HG02973 (cell line): ENCODE results near the gene EFCAB11.
A peak's percentile ranks its signal among the peaks of the same experiment; 100 is the strongest.

Experiments
- ATAC-seq: cut with Tn5 transposase; IDR thresholded peaks from one replicate; pipeline ENCODE4 v1.9.1; 2021; ENCODE audit warnings: moderate library complexity; ENCODE audit not compliant: unreplicated experiment

Gene EFCAB11, protein sequence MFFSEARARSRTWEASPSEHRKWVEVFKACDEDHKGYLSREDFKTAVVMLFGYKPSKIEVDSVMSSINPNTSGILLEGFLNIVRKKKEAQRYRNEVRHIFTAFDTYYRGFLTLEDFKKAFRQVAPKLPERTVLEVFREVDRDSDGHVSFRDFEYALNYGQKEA

GRCh38 chr14:89954070-89955021 is at the start of gene EFCAB11:
Gene EFCAB11, minus strand, starts transcription at chr14:89954730. Its CDS starts 70 bp downstream, at chr14:89954660.
- ATAC-seq = peak; percentile 83

GRCh38 chr14:90003526-90004307 is 49.2 kb upstream of the EFCAB11 start:
- no peak for ATAC-seq

GRCh38 chr14:90000935-90001334 is 46.4 kb upstream of the EFCAB11 start:
- no peak for ATAC-seq

DNA sequence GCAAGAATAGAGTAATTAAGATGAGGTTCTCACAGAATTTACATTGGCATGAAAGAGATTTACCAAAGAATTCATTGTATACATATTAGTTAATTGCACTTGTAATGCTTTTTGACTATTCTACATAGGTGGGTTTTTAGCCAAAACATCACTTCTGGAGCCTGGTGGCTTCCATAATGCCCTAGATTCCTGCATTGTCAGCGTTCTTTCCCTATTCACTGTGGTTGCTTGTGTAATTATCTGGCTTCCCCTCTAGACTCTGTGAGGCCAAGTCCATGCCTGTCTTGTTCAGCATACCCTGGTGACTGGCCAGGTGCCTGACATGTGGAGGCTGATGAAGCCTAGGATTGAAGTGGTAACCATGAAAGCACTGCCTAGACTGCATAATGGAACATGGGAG is 42.4 kb upstream of the EFCAB11 start:
- no peak for ATAC-seq

GRCh38 chr14:89992273-89992672 is 37.7 kb upstream of the EFCAB11 start:
- ATAC-seq = no peak

DNA sequence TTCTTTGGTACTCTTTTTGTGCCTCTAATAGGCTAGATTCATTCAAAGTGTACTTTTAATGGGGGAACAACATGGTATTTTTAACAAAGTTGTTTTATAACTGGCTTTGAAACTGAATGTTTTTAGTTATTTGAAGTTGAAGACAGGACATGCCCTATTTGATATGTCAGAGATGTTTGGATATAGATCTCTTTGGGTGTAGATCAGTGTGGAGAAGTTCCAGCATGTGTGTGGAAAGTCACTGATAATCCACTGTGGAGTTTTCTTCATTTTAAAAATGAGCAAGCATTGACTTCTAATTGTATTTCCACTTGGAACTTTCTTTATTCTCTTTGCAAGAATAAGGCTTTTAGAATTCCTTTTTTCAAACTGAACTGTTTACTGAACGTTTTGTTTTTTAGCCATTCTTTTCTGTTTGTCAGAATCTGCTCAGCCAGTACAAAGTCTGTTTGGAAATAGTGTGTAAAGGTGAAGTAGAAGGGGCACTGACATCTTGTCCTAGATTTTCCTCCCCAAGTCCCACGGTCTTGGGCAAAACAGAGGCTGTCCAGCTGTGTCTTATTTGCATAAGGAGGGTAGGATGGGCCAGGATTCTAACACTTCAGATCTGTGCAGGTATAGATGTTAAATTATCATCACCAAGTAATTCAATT is 36.2 kb upstream of the EFCAB11 start:
- no peak for ATAC-seq

GRCh38 chr14:89990218-89990617 is 35.7 kb upstream of the EFCAB11 start:
- no peak for ATAC-seq

GRCh38 chr14:89988787-89989186 is 34.3 kb upstream of the EFCAB11 start:
- no peak for ATAC-seq

- ATAC-seq = no peak
Observed at GRCh38 chr14:89987161-89987475, 32.6 kb upstream of the EFCAB11 start.

- ATAC-seq = no peak
Observed at GRCh38 chr14:89986462-89987160, 32.1 kb upstream of the EFCAB11 start.

GRCh38 chr14:89983375-89983774 is 28.8 kb upstream of the EFCAB11 start:
- no peak for ATAC-seq

DNA sequence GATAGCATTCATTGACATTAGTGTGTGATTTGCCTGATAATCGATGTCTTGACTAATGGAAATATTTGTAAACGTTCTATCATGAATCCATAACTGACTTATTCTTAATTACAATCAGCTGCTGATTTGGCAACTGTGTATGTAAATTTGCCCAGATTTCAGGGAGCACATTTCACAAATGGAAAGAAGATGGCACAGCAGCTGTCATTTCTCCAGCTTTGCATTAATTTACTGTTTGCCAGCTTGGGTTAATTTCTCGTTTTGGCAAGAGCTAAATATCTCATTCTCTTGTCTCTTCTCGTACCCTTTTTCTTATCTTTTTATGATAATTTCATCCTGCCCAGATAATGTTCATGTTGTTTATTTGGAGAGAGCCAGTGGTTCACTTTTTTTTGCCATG is 24.1 kb upstream of the EFCAB11 start:
- no peak for ATAC-seq

DNA sequence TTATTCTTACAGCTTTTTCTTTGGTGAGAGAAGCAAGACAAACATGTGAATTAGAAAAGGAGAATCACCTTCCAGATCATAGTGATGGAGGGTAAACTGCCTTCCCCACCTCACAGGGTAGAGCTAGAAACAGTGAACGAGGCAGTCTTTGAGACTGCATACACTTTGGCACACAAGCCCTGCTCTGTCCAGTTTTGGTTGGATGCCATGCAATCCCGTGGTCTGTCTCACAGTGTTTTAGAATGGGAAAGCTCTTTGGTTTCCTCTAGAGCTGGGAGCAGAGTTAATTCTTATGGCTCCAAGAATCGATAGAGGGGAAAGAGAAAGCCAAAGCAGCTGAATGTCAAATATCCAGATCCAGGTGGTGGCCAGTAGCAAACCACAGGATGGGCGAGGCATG is 23.1 kb upstream of the EFCAB11 start:
- ATAC-seq = no peak

DNA sequence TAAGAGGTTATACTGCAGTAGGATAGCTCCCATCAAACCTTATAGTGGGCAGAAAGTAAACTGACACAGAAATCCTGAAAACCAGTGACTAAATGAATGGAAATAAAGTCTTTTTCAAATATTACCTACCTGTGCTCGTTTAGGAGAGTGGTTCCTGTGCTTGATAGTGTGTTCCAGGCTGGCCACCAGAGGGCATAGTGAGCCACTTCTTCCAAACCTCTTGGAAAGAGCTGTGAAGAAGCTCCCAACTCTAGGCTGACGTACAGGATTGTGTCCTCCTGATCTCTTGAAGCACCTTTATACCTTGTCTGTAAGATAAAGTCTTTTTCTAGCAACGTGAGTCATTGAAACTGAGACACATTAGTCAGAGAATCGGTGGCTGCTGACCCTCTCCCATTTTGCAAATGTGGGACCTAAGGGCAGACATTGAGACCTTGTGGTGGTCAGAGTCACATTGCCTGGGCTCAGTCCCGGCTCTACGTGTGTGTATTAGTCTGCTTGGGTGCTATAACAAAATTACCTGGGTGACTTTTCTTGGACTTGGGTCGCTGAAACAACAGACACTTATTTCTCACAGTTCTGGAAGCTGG is 18.8 kb upstream of the EFCAB11 start:
- ATAC-seq = peak; percentile 60

DNA sequence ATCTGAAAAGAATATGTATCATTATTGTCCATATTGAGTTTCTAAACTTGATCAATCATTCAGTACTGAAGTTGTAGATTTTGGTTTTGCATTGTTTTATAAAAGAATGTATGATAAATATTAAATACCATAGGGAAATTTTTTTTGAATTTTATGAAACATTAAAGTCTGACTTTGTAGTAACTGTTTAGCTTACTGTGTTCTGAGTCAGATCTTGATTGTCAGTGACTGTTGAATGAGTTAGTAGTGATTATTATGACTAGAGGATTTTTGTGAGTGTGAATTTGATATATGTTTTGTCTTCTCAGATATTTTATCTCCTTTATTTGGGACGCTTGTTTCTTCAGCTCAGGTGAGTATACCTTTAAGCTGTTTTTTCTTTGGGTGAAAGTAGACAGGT is 11.3 kb upstream of the EFCAB11 start:
- ATAC-seq = no peak

DNA sequence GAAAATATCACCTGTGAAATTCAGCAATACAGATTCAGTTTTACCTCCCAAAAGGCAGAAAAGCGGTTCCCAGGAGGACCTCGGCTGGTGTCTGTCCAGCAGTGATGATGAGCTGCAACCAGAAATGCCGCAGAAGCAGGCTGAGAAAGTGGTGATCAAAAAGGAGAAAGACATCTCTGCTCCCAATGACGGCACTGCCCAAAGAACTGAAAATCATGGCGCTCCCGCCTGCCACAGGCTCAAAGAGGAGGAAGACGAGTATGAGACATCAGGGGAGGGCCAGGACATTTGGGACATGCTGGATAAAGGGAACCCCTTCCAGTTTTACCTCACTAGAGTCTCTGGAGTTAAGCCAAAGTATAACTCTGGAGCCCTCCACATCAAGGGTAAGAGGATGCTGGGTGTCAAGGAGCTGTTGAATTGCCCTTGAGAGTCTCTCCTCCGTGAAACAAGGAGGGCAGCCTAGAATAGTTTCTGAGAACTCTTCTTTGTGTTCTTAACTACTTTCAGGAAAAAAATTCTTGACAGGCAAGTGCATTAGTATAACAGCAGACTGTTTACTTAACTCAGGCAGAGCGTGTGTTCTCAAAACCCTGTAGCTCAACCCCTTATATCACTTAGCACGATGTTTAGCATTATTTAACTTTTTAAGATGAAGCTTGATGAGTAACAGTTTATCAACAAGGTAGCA is 8.9 kb upstream of the EFCAB11 start:
- no peak for ATAC-seq

- no peak for ATAC-seq
Observed at GRCh38 chr14:89960914-89961313, 6.4 kb upstream of the EFCAB11 start.

DNA sequence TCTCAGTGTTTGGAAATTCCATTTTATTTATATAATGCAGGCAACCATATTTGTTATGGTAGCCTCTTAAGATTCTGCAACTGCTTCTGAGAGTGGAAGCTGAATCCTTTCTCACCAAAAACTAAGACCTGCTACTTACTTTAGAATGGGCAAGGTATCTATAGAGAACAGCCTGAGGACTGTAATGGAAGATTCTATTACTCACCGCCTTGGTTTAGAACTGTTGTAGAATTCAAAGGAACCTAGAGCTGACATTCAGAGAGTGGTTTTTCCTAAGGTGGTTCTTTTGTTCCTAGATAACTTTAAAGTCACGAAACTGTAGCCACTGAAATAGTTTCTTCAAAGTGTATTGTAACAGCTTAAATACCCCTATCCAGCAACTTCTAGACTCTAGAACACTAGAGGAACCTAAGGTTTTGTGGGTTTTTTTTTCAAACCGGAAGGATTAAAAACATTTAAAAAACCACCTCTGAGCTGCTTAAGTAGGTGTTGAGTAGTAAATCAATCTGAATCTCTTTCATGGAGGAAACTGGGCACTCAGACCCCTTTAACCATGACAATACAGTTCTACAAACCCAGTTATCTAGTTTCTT is 5.4 kb upstream of the EFCAB11 start:
- no peak for ATAC-seq

GRCh38 chr14:89958966-89959365 is 4.4 kb upstream of the EFCAB11 start:
- no peak for ATAC-seq
